SH-SY5Y (cell line): ENCODE data around the gene TICAM2.

ENCODE experiments used
- GATA2 ChIP-seq: IDR thresholded peaks from 2 replicates; pipeline ENCODE4 v1.6.1; 2011; ENCODE audit warnings: mild to moderate bottlenecking, low read depth, low read length
- GATA3 ChIP-seq: IDR thresholded peaks from 2 replicates; pipeline ENCODE4 v1.6.1; 2011; ENCODE audit warnings: low read depth, mild to moderate bottlenecking, low read length, moderate library complexity

DNA sequence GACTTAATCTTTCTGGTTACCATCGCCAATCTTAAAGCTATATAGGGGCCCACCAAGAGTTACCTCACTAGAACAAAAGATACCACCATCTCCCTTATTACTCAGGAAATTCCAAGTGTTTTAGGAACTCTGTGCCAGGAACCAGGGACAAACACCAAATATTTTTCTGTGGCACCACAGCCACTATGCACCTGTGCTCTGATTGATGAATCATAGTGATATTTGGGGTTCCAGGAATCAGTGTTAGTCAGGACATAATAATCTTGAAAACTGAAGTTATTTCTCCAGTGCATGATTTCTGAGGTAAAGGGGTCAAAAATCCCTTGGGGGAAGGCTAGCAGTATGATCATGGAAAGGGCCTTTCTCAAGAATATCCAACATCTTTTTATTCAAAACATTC, 33.7 kb upstream of the TICAM2 start:
- TF ChIP-seq GATA3: no peak
- no peak for TF ChIP-seq GATA2
